ENCODE data around the gene PLPP4.

- TF ChIP-seq, protein P1, sequence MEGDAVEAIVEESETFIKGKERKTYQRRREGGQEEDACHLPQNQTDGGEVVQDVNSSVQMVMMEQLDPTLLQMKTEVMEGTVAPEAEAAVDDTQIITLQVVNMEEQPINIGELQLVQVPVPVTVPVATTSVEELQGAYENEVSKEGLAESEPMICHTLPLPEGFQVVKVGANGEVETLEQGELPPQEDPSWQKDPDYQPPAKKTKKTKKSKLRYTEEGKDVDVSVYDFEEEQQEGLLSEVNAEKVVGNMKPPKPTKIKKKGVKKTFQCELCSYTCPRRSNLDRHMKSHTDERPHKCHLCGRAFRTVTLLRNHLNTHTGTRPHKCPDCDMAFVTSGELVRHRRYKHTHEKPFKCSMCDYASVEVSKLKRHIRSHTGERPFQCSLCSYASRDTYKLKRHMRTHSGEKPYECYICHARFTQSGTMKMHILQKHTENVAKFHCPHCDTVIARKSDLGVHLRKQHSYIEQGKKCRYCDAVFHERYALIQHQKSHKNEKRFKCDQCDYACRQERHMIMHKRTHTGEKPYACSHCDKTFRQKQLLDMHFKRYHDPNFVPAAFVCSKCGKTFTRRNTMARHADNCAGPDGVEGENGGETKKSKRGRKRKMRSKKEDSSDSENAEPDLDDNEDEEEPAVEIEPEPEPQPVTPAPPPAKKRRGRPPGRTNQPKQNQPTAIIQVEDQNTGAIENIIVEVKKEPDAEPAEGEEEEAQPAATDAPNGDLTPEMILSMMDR (conservative IDR thresholded peaks at IDR 0.05 in 1 of 2, IDR thresholded peaks at IDR 0.05 in 1 of 2; ENCODE audit: low read depth in 1 of 2, low read length in 2 of 2) = no peak
- TF ChIP-seq EZH2 (IDR thresholded peaks at IDR 0.05; ENCODE audit: low read length, missing control alignments) = no peak
Measured at GRCh38 chr10:120601999-120602398, 145.0 kb downstream of the PLPP4 start.

All from fibroblast of lung (primary cell).